OCI-LY7 (cell line): Measurements from ENCODE around the gene LRRC8D. TPM values are rescaled to one million over a fixed set of nuclear protein-coding genes. Genes with fewer than 3 reads are reported as not detected.

Source experiments
- BruUV-seq: library from RNA; stranded (reverse); fragments of 400-500 nt; replicated peaks from 2 replicates; lab custom pipeline; 2021; lab: Mats Ljungman, UMichigan
- CTCF ChIA-PET: fragments of 300-600 bp; sonication (Branson Sonifier 250); formaldehyde crosslinking; loops from one replicate; lab custom pipeline; 2022; ENCODE audit warnings: antibody characterized with exemption; ENCODE audit not compliant: unreplicated experiment; lab: Charles Lee
- POLR2A ChIA-PET: fragments of 300-600 bp; sonication (Branson Sonifier 250); formaldehyde crosslinking; loops from one replicate; lab custom pipeline; 2022; ENCODE audit warnings: antibody characterized with exemption; lab: Charles Lee
- DNase-seq: peaks from one replicate; pipeline ENCODE4 v3.0.0-alpha.2; 2015; ENCODE audit warnings: low spot score
- H2AFZ ChIP-seq: fragments of 200-600 bp; sonication (generic), shearing (Covaris generic); 2 replicates; pipeline ENCODE4 v1.6.1; 2014; ENCODE audit warnings: mild to moderate bottlenecking, antibody characterized with exemption, low read length, moderate library complexity
- H3K27ac ChIP-seq: fragments of 200-600 bp; sonication (generic); 2 replicates; pipeline ENCODE4 v1.5.1; 2014; ENCODE audit warnings: mixed run types, low read depth, mild to moderate bottlenecking, moderate library complexity, low read length, inconsistent platforms; ENCODE audit not compliant: poor library complexity, severe bottlenecking
- H3K36me3 ChIP-seq: fragments of 200-600 bp; sonication (generic); 2 replicates; pipeline ENCODE4 v1.6.1; 2014; ENCODE audit warnings: mild to moderate bottlenecking, antibody characterized with exemption, low read length, moderate library complexity, mixed read lengths; ENCODE audit not compliant: insufficient read depth
- H3K4me1 ChIP-seq: fragments of 200-600 bp; sonication (generic); 2 replicates; pipeline ENCODE4 v1.5.1; 2014; ENCODE audit warnings: mild to moderate bottlenecking, low read length; ENCODE audit not compliant: insufficient read depth, poor library complexity, severe bottlenecking
- H3K4me2 ChIP-seq: fragments of 200-600 bp; sonication (generic); 2 replicates; pipeline ENCODE4 v1.6.1; 2014; ENCODE audit warnings: mild to moderate bottlenecking, low read length
- H3K4me3 ChIP-seq: fragments of 200-600 bp; sonication (generic); 2 replicates; pipeline ENCODE4 v1.5.1; 2014; ENCODE audit warnings: mild to moderate bottlenecking, low read depth, low read length; ENCODE audit not compliant: poor library complexity, severe bottlenecking
- H3K79me2 ChIP-seq: fragments of 200-600 bp; sonication (generic); 2 replicates; pipeline ENCODE4 v1.6.1; 2016; ENCODE audit warnings: low read depth, mild to moderate bottlenecking, low read length, moderate library complexity, mixed read lengths; ENCODE audit not compliant: insufficient read depth
- H3K9me2 ChIP-seq: fragments of 200-600 bp; sonication (generic); 2 replicates; pipeline ENCODE4 v1.6.1; 2016; ENCODE audit warnings: mild to moderate bottlenecking, low read length, mixed read lengths; ENCODE audit not compliant: insufficient read depth
- H3K9me3 ChIP-seq: fragments of 200-600 bp; sonication (generic); 2 replicates; pipeline ENCODE4 v1.6.1; 2014; ENCODE audit warnings: mild to moderate bottlenecking, mixed run types, low read length, mixed read lengths
- H4K20me1 ChIP-seq: fragments of 200-600 bp; sonication (generic); 2 replicates; pipeline ENCODE4 v1.6.1; 2014; ENCODE audit warnings: mild to moderate bottlenecking, antibody characterized with exemption, low read length, moderate library complexity, mixed read lengths; ENCODE audit not compliant: insufficient read depth
- EZH2phosphoT487 ChIP-seq: fragments of 200-600 bp; sonication (generic); IDR thresholded peaks from 2 replicates; pipeline ENCODE4 v1.6.1; 2018; ENCODE audit warnings: low read depth, borderline replicate concordance, mild to moderate bottlenecking, mixed run types, antibody characterized with exemption, low read length, moderate library complexity, mixed read lengths
- intact Hi-C: fragments of 100-400 bp; cut with micrococcal nuclease; formaldehyde crosslinking; loops from one replicate; pipeline ENCODE4 v1.10.0; 2022; ENCODE audit not compliant: unreplicated experiment
- total RNA-seq, 2 experiments: library from RNA; depleted of rRNA in 1 of 2; stranded (reverse); fragments of >200 nt in 1 of 2; shearing (Covaris generic) in 1 of 2; gene quantifications; 2 replicates each; pipeline ENCODE4 v1.2.3, GENCODE V29; 2014 to 2022
- TF ChIP-seq, protein P1 (sequence below): fragments of 200-600 bp; sonication (generic); conservative IDR thresholded peaks from 2 replicates; pipeline ENCODE4 v1.5.1; 2014; ENCODE audit warnings: mild to moderate bottlenecking, antibody characterized with exemption, low read length, moderate library complexity, mixed read lengths

Gene LRRC8D
- total RNA-seq, 2 experiments from 2014 or later = 23.8 to 37.1 TPM

DNA sequence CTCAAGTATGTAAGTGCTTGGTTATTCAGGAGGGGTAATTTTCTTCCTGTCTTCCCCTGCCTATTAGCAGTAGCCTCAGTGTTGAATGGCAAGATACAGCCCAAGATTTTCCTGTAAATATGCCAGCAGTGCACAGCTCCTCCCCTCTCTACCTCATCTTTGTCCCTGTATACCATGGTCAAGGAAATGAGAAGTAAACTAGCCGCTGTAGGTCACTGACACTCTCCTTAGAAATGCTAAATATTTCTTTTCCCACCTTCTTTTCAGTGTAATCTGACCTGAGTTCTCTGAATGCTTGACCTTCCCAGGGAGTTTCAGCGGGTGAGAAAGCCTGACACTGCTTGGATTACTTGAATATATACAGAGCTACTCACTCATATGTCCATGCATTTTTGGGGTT is 89.9 kb downstream of the LRRC8D start:
- ChIA-PET CTCF (no interaction called here), POLR2A (interaction anchor here (1.4 kb wide), 1 partner anchor 9 kb away, joined by 8 read pairs; no protein-coding TSS in a partner anchor)
- Histone ChIP-seq H2AFZ (no peak overlapping the region), H4K20me1 (0 out of 2 replicates have a peak, but pooled peaks cover 6% of the 10 kb centered on the region), H3K36me3 (peaks cover 6% of the 10 kb centered on the region; the same call in 1 of the 2 replicates), H3K4me3 (no peak overlapping the region), H3K9me2 (no peaks in the 10 kb centered on the region), H3K27ac (no peak overlapping the region), H3K4me2 (no peak overlapping the region), H3K79me2 (peaks cover 7% of the 10 kb centered on the region; the same call in 1 of the 2 replicates), H3K4me1 (peaks cover 39% of the 10 kb centered on the region), H3K9me3 (no peaks in the 10 kb centered on the region)
- no peak for DNase-seq
- no TSS peak for BruUV-seq
- intact Hi-C loops = no loop called here
- TF ChIP-seq, protein P1, sequence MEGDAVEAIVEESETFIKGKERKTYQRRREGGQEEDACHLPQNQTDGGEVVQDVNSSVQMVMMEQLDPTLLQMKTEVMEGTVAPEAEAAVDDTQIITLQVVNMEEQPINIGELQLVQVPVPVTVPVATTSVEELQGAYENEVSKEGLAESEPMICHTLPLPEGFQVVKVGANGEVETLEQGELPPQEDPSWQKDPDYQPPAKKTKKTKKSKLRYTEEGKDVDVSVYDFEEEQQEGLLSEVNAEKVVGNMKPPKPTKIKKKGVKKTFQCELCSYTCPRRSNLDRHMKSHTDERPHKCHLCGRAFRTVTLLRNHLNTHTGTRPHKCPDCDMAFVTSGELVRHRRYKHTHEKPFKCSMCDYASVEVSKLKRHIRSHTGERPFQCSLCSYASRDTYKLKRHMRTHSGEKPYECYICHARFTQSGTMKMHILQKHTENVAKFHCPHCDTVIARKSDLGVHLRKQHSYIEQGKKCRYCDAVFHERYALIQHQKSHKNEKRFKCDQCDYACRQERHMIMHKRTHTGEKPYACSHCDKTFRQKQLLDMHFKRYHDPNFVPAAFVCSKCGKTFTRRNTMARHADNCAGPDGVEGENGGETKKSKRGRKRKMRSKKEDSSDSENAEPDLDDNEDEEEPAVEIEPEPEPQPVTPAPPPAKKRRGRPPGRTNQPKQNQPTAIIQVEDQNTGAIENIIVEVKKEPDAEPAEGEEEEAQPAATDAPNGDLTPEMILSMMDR = no peak
- TF ChIP-seq EZH2phosphoT487 = no peak

DNA sequence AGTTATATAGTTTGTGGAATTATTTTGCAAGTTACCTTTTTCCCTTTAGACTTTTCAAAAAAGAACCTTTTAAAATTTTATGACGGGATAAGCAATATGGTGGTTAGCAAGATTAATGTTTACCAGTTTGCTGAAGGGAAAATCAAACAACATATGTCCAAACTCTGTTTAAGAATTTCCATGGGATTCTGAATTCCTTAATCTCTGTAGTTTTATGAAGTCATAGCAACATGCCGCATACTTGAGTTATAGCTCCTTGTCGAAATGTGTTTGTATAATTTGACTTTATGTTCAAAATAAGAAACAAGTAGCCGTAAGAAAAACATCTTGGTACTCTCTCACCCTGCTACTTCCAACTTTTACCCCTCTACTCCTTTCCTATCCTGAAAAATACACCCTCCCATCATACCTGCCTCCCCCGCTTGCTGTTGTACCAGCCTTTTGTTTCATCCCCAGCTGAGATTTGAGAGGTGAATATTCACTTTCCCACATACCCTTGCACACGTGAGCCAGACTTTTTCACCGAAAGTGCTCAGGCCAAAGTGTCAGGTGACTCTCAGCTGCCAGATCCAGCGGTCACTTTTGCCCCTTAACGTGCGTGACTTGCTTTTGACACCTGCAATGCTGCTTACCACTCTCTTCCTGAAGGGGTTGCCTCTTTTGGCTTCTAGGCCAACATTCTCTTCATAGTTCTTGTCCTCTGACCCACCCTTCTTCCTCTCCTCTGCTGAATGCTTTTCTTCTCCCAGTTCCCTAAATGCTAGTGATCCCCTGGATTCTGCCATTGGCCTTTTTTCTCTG is 90.6 kb downstream of the LRRC8D start:
- H2AFZ ChIP-seq = no peak overlapping the region
- BruUV-seq = no TSS peak
- H3K9me2 ChIP-seq = no peaks in the 10 kb centered on the region

More for the DNA sequence above, 90.6 kb downstream of the LRRC8D start:
- Histone ChIP-seq H3K36me3 (peaks cover 6% of the 10 kb centered on the region; the same call in 1 of the 2 replicates), H3K4me2 (no peak overlapping the region), H3K4me1 (peaks cover 34% of the 10 kb centered on the region), H3K79me2 (peaks cover 7% of the 10 kb centered on the region; the same call in 1 of the 2 replicates), H4K20me1 (0 out of 2 replicates have a peak, but pooled peaks cover 6% of the 10 kb centered on the region), H3K4me3 (no peak overlapping the region), H3K27ac (no peak overlapping the region), H3K9me3 (no peaks in the 10 kb centered on the region)
- no peak for DNase-seq
- intact Hi-C loops = no loop called here
- POLR2A ChIA-PET = interaction anchor here (1.4 kb wide), 1 partner anchor 8 kb away, joined by 8 read pairs; no protein-coding TSS in a partner anchor
- CTCF ChIA-PET = no interaction called here
- TF ChIP-seq EZH2phosphoT487 = no peak
- TF ChIP-seq, protein P1 = no peak
